Activated naive CD8-positive, alpha-beta T cell (primary cell): ENCODE results near the gene ZNF569.

Source experiments
- H3K27ac Mint-ChIP-seq: one replicate; pipeline ENCODE4 v1.8.0; 2021; ENCODE audit warnings: mixed read lengths
- H3K27me3 Mint-ChIP-seq: one replicate; pipeline ENCODE4 v1.8.0; 2021; ENCODE audit warnings: mixed read lengths
- H3K36me3 Mint-ChIP-seq: one replicate; pipeline ENCODE4 v1.8.0; 2021; ENCODE audit warnings: mixed read lengths
- H3K4me1 Mint-ChIP-seq: one replicate; pipeline ENCODE4 v1.8.0; 2021; ENCODE audit warnings: low read depth, mixed read lengths
- H3K4me3 Mint-ChIP-seq: one replicate; pipeline ENCODE4 v1.8.0; 2021; ENCODE audit warnings: mild to moderate bottlenecking, mixed read lengths
- H3K9me3 Mint-ChIP-seq: one replicate; pipeline ENCODE4 v1.8.0; 2021; ENCODE audit warnings: low read depth, mixed read lengths

ZNF569 gene

GRCh38 chr19:37466798-37467607, at the start of gene ZNF569:
ZNF569 (minus strand) TSS chr19:37467444; CDS start chr19:37444921, 22,523 bp downstream.
- Mint-ChIP-seq H3K4me3 (peak within 1 kb of the TSS; percentile 98), H3K27me3 (no peaks in the 10 kb centered on the region), H3K4me1 (peaks cover 37% of the 10 kb centered on the region), H3K36me3 (peaks cover 21% of the 10 kb centered on the region), H3K27ac (peak within 1 kb of the TSS; percentile 95), H3K9me3 (peaks cover 5% of the 10 kb centered on the region)

GRCh38 chr19:37513397-37513796, 46.2 kb upstream of the ZNF569 start:
- H3K36me3 Mint-ChIP-seq, result peaks cover 65% of the 10 kb centered on the region
- no peak overlapping the region for H3K27ac Mint-ChIP-seq
- H3K27me3 Mint-ChIP-seq, result no peaks in the 10 kb centered on the region
- H3K9me3 Mint-ChIP-seq, result peaks cover 28% of the 10 kb centered on the region
- H3K4me1 Mint-ChIP-seq, result no peaks in the 10 kb centered on the region
- H3K4me3 Mint-ChIP-seq, result no peak overlapping the region

- Mint-ChIP-seq H3K9me3 (peaks cover 28% of the 10 kb centered on the region), H3K4me1 (no peaks in the 10 kb centered on the region), H3K27me3 (no peaks in the 10 kb centered on the region), H3K27ac (no peak overlapping the region), H3K36me3 (peaks cover 55% of the 10 kb centered on the region), H3K4me3 (no peak overlapping the region)
These were observed 44.6 kb upstream of the ZNF569 start for GRCh38 chr19:37511821-37512220.

GRCh38 chr19:37511186-37511585, 43.9 kb upstream of the ZNF569 start:
- H3K36me3 Mint-ChIP-seq, result peaks cover 50% of the 10 kb centered on the region
- H3K9me3 Mint-ChIP-seq, result peaks cover 28% of the 10 kb centered on the region
- H3K27me3 Mint-ChIP-seq, result no peaks in the 10 kb centered on the region
- H3K4me1 Mint-ChIP-seq, result no peaks in the 10 kb centered on the region
- no peak overlapping the region for H3K27ac Mint-ChIP-seq
- no peak overlapping the region for H3K4me3 Mint-ChIP-seq

GRCh38 chr19:37507167-37507464, 39.9 kb upstream of the ZNF569 start:
- H3K27ac Mint-ChIP-seq, result no peak overlapping the region
- H3K4me3 Mint-ChIP-seq, result no peak overlapping the region

GRCh38 chr19:37506387-37507166, 39.3 kb upstream of the ZNF569 start, which contains the start of gene ZNF793:
ZNF793 (plus strand) TSS chr19:37506939; CDS start chr19:37523440, 16,501 bp downstream.
- Mint-ChIP-seq H3K27me3 (no peaks in the 10 kb centered on the region), H3K4me1 (no peaks in the 10 kb centered on the region), H3K4me3 (no peak within 1 kb of the TSS), H3K36me3 (peaks cover 36% of the 10 kb centered on the region), H3K9me3 (peaks cover 20% of the 10 kb centered on the region), H3K27ac (no peak within 1 kb of the TSS)

More at GRCh38 chr19:37507167-37507464, 39.9 kb upstream of the ZNF569 start:
- Mint-ChIP-seq H3K4me1 (no peaks in the 10 kb centered on the region), H3K27me3 (no peaks in the 10 kb centered on the region), H3K36me3 (peaks cover 35% of the 10 kb centered on the region), H3K9me3 (peaks cover 15% of the 10 kb centered on the region)

- H3K4me1 Mint-ChIP-seq, result no peaks in the 10 kb centered on the region
- H3K9me3 Mint-ChIP-seq, result peaks cover 20% of the 10 kb centered on the region
- H3K27me3 Mint-ChIP-seq, result no peaks in the 10 kb centered on the region
- no peak overlapping the region for H3K27ac Mint-ChIP-seq
- peaks cover 35% of the 10 kb centered on the region for H3K36me3 Mint-ChIP-seq
- H3K4me3 Mint-ChIP-seq, result no peak overlapping the region
These were observed 38.7 kb upstream of the ZNF569 start for GRCh38 chr19:37505958-37506386.

- no peaks in the 10 kb centered on the region for H3K4me1 Mint-ChIP-seq
- no peak overlapping the region for H3K4me3 Mint-ChIP-seq
- no peak overlapping the region for H3K27ac Mint-ChIP-seq
- peaks cover 23% of the 10 kb centered on the region for H3K9me3 Mint-ChIP-seq
- peaks cover 22% of the 10 kb centered on the region for H3K36me3 Mint-ChIP-seq
- no peaks in the 10 kb centered on the region for H3K27me3 Mint-ChIP-seq
These were observed 25.0 kb upstream of the ZNF569 start for GRCh38 chr19:37492213-37492612.

GRCh38 chr19:37484406-37485168, 17.3 kb upstream of the ZNF569 start:
- H3K36me3 Mint-ChIP-seq, result peaks cover 53% of the 10 kb centered on the region
- peaks cover 38% of the 10 kb centered on the region for H3K9me3 Mint-ChIP-seq
- no peaks in the 10 kb centered on the region for H3K27me3 Mint-ChIP-seq
- H3K4me1 Mint-ChIP-seq, result no peaks in the 10 kb centered on the region
- H3K4me3 Mint-ChIP-seq, result no peak overlapping the region
- H3K27ac Mint-ChIP-seq, result no peak overlapping the region

- H3K36me3 Mint-ChIP-seq, result peaks cover 24% of the 10 kb centered on the region
- H3K4me3 Mint-ChIP-seq, result no peak overlapping the region
- no peak overlapping the region for H3K27ac Mint-ChIP-seq
- peaks cover 9% of the 10 kb centered on the region for H3K9me3 Mint-ChIP-seq
- peaks cover 25% of the 10 kb centered on the region for H3K4me1 Mint-ChIP-seq
- no peaks in the 10 kb centered on the region for H3K27me3 Mint-ChIP-seq
These were observed 4.9 kb upstream of the ZNF569 start for GRCh38 chr19:37472165-37472564.

- Mint-ChIP-seq H3K9me3 (peaks cover 5% of the 10 kb centered on the region), H3K36me3 (peaks cover 12% of the 10 kb centered on the region), H3K4me1 (peaks cover 34% of the 10 kb centered on the region), H3K27ac (peak overlapping the region; percentile 91), H3K27me3 (no peaks in the 10 kb centered on the region), H3K4me3 (peak overlapping the region; percentile 98)
These were observed 3.0 kb upstream of the ZNF569 start for GRCh38 chr19:37470216-37470615.

GRCh38 chr19:37468961-37469777, 1.9 kb upstream of the ZNF569 start, which contains the start of gene ZNF570:
ZNF570 (plus strand) TSS chr19:37469356; CDS start chr19:37470355, 999 bp downstream.
- H3K4me1 Mint-ChIP-seq, result peaks cover 37% of the 10 kb centered on the region
- peaks cover 19% of the 10 kb centered on the region for H3K36me3 Mint-ChIP-seq
- H3K27ac Mint-ChIP-seq, result peak within 1 kb of the TSS; percentile 91
- peak within 1 kb of the TSS; percentile 98 for H3K4me3 Mint-ChIP-seq
- peaks cover 5% of the 10 kb centered on the region for H3K9me3 Mint-ChIP-seq
- no peaks in the 10 kb centered on the region for H3K27me3 Mint-ChIP-seq

- Mint-ChIP-seq H3K27me3 (no peaks in the 10 kb centered on the region), H3K4me1 (peaks cover 37% of the 10 kb centered on the region), H3K36me3 (peaks cover 21% of the 10 kb centered on the region), H3K4me3 (peak overlapping the region; percentile 98), H3K27ac (peak overlapping the region; percentile 95), H3K9me3 (peaks cover 5% of the 10 kb centered on the region)
These were observed 405 bp upstream of the ZNF569 start for GRCh38 chr19:37467608-37468090.

GRCh38 chr19:37466277-37466797, 907 bp downstream of the ZNF569 start:
- H3K4me1 Mint-ChIP-seq, result peaks cover 37% of the 10 kb centered on the region
- H3K36me3 Mint-ChIP-seq, result peaks cover 21% of the 10 kb centered on the region
- H3K27me3 Mint-ChIP-seq, result no peaks in the 10 kb centered on the region
- H3K27ac Mint-ChIP-seq, result peak overlapping the region; percentile 95
- H3K4me3 Mint-ChIP-seq, result peak overlapping the region; percentile 98
- peaks cover 5% of the 10 kb centered on the region for H3K9me3 Mint-ChIP-seq
